GM11168 (cell line): ENCODE data around the gene NPW.

ENCODE experiments used
- in situ Hi-C: fragments of 300-500 bp; cut with MboI; formaldehyde crosslinking; loops from one replicate; pipeline ENCODE4 v1.12.0; 2022; ENCODE audit warnings: low sequenced_read_pairs; ENCODE audit not compliant: unreplicated experiment

Gene NPW

DNA sequence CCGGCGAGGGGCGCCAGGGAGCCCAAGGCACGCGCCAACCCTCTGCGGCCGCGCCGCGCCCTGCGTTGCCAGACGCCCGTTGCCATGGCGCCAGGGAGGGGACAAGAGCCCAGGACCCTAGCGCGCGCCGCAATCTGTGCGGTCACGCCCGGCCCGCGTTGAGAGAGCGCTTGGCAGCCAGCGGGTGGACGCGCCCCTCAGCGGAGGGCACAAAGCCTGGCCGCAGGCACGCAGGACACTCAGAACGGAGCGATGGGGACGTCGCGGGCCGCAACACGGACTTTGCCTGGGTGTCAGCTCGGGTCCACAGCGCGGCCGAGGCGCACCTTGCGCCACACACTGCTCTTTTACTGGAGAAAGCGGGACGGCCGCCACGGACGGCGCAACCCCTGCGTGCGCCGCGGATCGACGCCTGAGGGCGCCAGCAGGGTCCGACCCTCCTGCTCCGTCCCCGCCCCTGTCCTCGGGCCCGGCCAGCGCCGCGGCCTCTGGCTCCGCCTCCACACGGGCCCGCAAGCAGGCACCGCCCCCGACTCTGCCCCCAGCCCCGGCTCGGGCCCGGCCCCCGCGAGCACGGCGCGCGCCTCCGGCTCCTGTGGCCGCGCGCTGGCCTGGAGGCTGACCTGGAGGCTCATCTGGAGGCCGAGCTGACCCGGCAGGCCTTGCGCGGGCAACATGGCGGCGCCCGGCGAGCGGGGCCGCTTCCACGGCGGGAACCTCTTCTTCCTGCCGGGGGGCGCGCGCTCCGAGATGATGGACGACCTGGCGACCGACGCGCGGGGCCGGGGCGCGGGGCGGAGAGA, 35.8 kb upstream of the NPW start, which contains the start of gene GFER:
TSS of gene GFER (plus strand) at position 650 of the 803 bp plus-strand sequence. CDS start at position 676, 26 bp downstream.
- in situ Hi-C loops: no loop called here

DNA sequence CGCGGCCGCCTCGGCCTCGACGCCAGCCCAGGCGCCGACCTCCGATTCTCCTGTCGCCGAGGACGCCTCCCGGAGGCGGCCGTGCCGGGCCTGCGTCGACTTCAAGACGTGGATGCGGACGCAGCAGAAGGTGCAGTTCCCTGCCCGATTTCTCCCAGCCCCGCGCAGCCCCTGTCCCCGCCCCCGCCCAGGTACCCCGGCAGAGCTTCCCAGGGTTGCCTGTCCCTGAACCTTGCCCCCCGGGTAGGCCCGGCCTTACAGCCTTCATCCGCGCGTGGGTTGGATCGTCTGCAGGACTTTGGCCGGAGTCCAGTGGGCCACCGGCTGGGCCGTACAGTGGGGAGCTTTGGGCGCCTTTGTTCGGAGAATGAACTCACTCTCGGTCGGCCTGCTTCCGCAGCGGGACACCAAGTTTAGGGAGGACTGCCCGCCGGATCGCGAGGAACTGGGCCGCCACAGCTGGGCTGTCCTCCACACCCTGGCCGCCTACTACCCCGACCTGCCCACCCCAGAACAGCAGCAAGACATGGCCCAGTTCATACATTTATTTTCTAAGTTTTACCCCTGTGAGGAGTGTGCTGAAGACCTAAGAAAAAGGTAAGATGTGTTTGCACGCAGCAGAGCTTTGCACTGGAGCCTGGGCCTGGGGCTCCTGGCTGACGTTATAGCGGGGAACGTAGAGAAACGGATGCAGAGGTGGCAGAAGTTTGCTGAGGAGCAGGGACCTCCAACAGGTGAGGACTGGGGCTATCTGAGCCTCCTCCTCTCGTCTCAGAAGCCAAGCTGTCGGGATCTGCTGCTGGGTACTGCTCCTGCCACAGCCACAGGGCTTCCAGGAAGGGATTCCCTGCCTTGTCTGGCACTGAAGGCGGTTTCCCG, 35.0 kb upstream of the NPW start:
- in situ Hi-C loops: no loop called here

DNA sequence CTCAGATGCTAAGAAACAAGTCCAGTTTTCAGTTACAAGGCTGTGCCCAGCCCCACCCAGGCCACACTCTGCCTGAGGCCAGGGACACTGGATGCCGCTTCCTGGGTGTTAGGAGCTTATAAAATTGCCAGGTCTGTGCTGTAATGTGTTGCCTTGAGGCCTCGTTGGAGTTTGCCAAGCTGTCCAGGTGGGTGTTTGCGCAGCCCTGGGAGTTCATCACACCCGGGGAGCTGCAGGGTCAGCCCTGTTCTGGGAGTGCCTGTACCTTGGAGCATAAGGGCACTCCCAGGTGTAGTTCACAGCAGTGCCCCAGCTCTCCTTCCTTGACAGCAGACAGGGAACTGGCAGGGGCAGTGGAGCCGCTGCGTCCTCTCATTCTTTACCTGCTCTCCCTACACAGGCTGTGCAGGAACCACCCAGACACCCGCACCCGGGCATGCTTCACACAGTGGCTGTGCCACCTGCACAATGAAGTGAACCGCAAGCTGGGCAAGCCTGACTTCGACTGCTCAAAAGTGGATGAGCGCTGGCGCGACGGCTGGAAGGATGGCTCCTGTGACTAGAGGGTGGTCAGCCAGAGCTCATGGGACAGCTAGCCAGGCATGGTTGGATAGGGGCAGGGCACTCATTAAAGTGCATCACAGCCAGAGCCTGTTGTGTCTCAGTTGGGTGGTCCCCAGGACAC, 34.0 kb upstream of the NPW start:
- in situ Hi-C loops: no loop called here

DNA sequence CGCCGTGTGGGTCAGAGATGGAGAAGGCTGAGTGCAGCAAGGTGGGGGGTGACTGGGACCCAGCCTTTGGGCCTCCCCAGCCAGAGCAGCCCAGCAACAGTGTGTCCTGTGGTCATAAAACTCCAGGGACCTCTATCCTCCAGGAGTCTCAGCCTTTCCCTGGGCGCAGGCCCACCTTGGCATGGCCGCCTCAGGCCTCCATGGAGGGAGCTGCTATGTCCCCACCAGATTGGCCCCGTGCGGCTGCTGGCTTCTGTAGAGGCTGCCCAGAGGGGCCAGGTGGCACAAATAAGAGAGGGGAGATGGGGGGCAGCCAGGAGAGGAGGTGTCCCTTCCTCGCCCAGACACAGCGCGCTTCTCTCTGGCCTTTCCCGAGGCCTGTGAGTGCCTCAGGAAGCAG, 32.4 kb upstream of the NPW start:
- in situ Hi-C loops: no loop called here

DNA sequence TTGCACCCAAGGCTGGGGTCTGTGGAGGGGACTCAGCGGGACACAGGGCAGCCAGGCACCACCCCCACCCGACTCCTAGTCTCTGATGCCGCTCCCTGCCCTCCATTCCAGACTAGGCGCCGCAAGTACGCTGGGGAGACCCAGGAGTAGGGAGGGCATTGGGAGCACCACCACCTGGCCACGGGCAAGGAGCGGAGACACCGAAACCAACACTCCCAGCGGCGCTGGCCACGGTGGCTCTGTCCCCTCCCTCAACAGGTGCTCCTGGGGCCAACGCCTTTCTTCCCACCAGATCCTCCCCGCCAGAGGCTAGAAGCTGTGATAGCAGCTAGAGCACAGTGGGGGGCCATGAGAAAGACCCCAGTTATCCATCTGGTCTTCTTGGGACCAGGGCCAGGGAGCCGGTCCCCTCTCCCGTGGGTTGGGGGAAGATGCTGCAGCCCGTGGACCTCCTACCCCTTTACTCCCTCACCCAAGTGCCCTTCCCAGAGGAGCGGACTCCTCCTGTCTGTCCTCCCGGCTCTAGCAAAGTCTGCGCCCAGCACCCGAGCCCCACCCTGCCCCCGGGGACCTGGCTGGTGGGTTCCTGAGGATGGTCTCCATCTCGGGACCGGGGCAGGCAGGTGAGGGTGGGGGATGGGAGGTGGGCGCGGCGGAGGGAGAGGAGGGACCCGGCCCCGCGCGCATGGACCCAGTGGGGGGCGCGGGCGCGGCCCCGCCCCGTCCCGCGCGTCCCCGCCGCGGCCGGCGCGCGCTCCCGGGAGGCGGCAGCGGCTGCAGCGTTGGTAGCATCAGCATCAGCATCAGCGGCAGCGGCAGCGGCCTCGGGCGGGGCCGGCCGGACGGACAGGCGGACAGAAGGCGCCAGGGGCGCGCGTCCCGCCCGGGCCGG, 30.1 kb upstream of the NPW start, which contains the start of gene SYNGR3:
TSS of gene SYNGR3 (plus strand) at position 762 of the 892 bp plus-strand sequence. CDS start 133 bp downstream, outside the sequence.
- in situ Hi-C loops: no loop called here

DNA sequence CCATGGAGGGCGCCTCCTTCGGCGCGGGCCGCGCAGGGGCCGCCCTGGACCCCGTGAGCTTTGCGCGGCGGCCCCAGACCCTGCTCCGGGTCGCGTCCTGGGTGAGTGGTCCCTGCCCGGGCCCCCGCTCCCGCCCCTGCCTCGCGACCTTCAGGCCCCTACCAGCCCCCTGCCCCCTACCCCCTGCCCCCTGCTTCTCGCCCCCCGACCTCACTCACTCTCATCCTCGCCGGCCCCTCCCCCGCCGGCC, 29.6 kb upstream of the NPW start:
- in situ Hi-C loops: no loop called here

DNA sequence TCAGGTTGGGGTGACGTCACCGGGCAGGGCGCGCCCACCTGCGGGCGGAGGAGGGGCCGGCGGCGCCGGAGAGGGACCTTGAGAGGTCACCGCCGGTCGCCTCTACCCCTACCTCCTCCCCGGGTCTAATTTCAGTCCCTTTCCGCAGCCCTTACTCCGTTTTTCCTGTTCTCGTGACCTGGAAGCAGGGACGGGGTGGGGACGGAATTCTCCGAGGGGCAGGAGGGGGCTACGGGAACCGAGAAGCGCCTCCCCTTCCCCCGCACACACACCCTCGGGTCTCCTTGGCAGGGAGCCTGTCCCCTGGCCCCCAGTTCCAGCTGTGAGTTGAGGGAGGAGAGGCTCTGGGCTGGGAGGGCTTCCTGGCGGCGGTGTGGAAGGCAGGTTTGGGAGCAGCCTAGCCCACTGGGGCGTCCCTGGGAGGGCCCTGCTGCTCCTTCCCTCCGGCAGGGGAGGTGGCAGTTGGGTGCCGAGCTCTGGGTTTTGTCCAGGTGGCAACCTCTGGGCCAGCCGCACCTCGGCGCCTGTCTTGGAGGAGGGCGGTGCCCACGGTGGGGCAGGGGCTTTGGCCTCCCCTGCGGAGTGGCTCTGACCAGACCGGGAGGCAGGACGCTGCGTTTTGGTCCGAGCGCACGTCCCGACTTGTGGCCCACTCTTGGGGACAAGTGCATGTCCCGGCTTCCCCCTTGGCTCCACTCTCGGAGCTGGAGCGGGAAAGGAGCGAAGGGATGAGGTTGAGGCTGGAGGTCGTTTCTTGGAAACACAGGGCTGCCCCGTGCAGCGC, 29.0 kb upstream of the NPW start:
- in situ Hi-C loops: no loop called here

DNA sequence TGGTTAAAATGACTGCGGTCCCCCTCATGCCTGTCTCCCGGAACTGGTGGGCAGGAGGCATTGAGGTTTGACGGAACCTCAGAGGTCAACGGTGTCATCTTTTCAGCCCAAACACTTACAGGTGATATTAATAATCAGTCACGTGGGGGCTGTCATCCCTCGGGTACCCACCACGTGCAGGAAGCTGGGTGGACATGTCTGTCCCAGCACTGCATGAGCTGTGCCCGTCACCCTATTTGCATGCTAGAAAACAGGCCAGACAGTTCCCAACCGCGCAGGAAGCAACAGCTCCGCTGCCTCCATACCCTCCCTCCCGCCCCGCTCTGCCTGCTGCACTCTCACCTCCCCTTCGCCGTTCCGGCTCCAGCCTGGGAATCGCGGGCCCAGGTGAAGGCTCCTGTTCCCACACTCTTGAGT, 28.4 kb upstream of the NPW start:
- in situ Hi-C loops: no loop called here

DNA sequence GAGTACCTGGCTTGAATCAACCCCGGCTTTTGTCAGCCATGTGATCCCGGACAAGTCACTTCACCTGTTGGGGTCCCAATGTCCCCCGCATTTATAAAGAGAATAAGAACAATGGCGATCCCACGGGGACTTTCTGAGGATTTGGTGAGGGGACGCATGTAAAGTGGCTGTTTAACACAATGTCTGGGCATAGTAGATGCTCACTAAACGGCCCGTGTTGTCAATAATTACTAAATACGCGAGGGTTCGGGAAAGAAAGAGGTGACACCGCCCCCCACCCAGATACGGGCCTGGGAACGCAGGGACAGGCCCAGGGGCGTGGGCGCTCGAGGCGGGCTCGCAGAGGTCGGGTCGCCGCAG, 28.0 kb upstream of the NPW start:
- in situ Hi-C loops: no loop called here

DNA sequence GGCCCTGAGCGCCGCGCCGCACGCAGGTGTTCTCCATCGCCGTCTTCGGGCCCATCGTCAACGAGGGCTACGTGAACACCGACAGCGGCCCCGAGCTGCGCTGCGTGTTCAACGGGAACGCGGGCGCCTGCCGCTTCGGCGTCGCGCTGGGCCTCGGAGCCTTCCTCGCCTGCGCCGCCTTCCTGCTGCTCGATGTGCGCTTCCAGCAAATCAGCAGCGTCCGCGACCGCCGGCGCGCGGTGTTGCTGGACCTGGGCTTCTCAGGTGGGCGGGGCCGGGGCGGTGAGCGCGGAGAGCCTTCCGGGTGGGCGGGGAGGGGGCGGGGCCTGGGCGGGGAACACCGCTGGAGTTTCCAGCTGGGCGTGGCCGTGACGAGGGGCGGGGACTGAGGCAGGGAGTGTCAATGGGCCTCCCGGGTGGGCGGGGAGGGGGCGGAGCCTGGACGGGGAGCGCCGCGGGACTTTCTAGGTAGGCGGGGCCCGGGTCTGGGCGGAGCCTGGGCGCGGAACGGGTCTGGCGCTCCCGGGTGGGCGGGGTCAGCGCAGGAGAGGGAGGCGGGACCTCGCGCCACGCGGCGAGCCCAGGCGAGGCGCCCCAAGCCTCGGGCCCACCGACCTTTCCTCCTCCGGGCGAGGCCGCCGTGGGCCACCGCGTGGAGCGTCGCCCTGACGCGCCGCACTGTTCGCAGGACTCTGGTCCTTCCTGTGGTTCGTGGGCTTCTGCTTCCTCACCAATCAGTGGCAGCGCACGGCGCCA, 27.5 kb upstream of the NPW start:
- in situ Hi-C loops: no loop called here

DNA sequence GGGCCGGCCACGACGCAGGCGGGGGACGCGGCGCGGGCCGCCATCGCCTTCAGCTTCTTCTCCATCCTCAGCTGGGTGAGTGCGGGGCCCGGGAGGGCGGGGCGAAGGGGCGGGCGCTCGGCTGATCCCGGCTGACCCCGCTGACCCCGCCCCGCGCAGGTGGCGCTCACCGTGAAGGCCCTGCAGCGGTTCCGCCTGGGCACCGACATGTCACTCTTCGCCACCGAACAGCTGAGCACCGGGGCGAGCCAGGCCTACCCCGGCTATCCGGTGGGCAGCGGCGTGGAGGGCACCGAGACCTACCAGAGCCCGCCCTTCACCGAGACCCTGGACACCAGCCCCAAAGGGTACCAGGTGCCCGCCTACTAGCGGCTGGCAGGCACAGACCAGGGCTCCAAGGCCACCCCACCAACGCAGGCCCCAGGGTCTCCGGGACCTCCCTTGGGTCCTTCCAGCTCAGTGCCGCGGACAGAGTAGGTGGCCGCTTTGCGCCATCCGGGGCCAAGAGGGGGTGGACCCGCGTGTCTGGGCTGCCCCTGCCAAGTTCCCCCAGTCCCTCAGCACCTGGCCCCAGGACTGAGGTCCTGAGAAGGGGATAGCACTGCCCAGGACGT, 26.8 kb upstream of the NPW start:
- in situ Hi-C loops: no loop called here

DNA sequence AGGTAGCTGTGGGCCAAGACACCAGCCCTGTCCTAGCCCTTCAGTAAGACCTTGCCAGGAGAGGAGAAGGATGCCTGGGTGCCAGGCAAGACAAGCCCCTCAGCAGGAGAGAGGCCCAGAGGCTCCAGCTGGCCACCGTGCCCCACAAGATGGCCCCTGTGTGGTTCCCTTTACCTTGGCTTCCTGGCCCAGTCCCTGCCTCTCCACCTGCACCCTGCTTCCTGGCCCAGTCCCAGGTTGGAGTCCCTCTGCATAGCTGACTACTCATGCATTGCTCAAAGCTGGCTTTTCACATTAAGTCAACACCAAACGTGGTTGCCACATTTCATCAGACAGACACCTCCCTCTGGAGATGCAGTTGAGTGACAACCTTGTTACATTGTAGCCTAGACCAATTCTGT, 25.9 kb upstream of the NPW start:
- in situ Hi-C loops: no loop called here

DNA sequence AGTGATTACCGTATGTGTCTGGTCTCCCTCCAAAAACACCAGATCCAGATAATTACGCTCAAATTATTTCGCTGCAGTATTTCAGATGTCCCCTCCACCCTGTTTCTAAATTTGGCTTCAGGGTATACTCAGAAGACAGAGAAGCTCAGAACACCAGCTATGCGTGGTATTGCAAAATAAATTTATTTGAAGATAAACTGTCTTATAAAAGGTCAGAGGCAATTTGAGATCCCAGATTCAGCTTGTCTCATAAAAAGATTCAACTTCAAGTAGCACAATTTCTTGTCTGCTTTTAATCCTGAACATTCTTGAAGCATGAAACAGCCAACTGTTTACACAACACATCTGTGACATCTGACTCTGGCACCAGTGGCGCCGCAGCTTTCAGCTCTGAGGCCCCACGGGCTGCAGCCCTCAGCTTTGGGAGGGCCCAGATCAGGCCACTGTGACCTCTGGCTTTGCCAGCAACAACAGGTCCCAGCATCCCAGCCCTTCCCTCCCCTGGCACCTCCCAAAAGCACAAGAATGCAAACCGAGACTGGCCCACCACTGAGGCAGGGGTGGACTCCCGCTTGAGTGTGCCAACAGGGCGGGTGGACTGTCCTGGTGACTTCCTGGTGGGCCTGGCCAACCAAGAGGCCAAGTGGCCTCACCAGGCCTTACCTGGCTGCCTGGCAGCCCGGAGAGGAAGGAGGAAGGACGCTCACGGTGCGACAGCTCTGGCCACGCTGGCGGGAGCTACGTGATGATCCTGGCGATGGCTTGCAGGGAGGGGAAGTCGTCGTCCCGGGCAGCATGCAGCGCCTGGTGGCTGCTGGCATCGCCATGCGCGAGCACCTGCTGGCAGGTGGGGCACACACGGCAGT, 21.9 kb upstream of the NPW start:
- in situ Hi-C loops: no loop called here

DNA sequence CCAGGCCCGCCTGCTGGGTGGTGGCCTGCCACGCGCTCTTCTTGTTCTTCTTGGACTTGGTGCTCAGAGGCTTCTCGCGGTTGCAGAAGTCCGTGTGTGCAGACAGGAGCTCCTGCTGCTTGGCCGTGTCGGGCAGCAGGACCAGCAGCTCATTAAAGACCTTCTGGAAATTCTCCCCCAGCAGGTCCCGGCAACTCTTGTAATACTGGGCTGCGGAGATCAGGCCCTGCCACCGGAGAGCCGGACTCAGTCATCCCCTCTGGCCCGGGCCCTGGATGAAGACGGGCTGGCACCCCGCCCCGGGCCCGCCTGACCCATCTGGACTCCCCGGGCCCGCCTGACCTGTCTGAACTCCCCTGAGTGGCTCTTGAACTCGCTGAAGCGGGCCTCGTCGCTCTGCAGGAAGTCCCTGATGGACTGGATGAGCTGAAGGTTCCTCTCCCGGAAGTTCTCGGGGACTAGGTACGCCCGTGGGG, 21.2 kb upstream of the NPW start:
- in situ Hi-C loops: no loop called here

DNA sequence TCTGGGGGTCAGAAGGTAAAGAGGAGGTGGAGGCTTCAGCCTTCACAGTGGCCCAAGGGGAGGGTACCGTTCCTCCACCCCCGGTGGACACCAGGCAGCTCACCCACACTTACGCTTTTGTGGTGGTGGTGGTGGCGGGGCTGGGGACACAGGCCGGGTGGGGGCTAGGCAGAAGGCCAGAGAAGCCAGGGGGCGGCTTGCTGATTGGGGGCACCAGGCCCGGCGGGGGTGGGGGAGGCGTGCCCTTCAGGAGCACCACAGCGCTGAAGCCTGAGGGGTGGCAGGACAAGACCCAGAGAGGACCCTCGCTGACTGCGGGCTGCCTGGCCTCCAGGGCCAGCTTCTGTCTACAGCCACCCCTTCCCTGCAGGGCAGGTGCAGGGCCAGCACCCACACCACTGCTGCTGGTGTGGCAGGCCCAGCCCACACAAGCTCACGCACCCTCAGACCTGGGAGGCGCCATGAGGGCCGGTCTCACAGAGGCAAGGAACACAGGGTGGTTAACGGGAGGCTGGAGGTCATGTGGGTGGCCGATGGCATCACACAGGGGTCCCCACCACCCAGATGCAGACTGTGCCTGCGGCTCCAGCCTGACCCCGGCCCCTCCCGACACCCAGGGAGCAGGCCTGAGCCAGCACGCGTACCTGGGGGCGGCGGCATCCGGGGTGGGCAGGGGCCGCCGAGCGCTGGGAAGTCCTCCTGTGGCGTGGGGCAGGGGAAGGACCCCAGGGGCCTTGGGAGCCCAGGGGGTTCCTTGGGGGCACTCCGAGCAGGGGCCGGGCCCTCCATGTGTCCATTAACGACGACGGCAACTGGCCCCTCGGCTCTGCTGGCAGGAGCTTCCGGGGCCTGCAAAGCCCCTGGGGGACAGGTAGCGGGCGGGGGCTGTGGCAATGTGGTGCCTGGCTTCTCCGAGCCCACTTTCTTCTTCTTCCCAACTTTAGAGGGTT, 20.5 kb upstream of the NPW start:
- in situ Hi-C loops: no loop called here
